HG02973 (cell line): ENCODE measurements around the gene RABGAP1L.

Experiments used
- ATAC-seq: cut with Tn5 transposase; IDR thresholded peaks from one replicate; pipeline ENCODE4 v1.9.1; 2021; ENCODE audit warnings: moderate library complexity; ENCODE audit not compliant: unreplicated experiment

Gene RABGAP1L

GRCh38 chr1:174194461-174194860 lies 35.1 kb downstream of the RABGAP1L start:
- no peak for ATAC-seq

GRCh38 chr1:174197088-174197487 lies 37.8 kb downstream of the RABGAP1L start:
- no peak for ATAC-seq

- ATAC-seq = no peak
Observed at GRCh38 chr1:174197547-174197946, 38.2 kb downstream of the RABGAP1L start.

- no peak for ATAC-seq
Observed at GRCh38 chr1:174198202-174198601, 38.9 kb downstream of the RABGAP1L start.

GRCh38 chr1:174200746-174201145 lies 41.4 kb downstream of the RABGAP1L start:
- ATAC-seq = no peak

- ATAC-seq = no peak
Observed at GRCh38 chr1:174204697-174205308, 45.5 kb downstream of the RABGAP1L start.

GRCh38 chr1:174206148-174206836 lies 47.0 kb downstream of the RABGAP1L start:
- no peak for ATAC-seq

- ATAC-seq = peak; percentile 86
Observed at GRCh38 chr1:174209347-174210187, 50.2 kb downstream of the RABGAP1L start.

GRCh38 chr1:174211486-174211885 lies 52.2 kb downstream of the RABGAP1L start:
- no peak for ATAC-seq

GRCh38 chr1:174215766-174216165 lies 56.4 kb downstream of the RABGAP1L start:
- no peak for ATAC-seq

GRCh38 chr1:174217248-174217647 lies 57.9 kb downstream of the RABGAP1L start:
- ATAC-seq = no peak

GRCh38 chr1:174217787-174218574 lies 58.7 kb downstream of the RABGAP1L start:
- peak; percentile 47 for ATAC-seq

- no peak for ATAC-seq
Observed at GRCh38 chr1:174218983-174219382, 59.7 kb downstream of the RABGAP1L start.

- ATAC-seq = no peak
Observed at GRCh38 chr1:174219606-174220370, 60.5 kb downstream of the RABGAP1L start.

- ATAC-seq = no peak
Observed at GRCh38 chr1:174221681-174222080, 62.4 kb downstream of the RABGAP1L start.

GRCh38 chr1:174222166-174222949 lies 63.0 kb downstream of the RABGAP1L start:
- ATAC-seq = no peak

GRCh38 chr1:174224641-174225040 lies 65.3 kb downstream of the RABGAP1L start:
- ATAC-seq = no peak

GRCh38 chr1:174225499-174226204 lies 66.3 kb downstream of the RABGAP1L start:
- peak; percentile 72 for ATAC-seq

GRCh38 chr1:174230399-174230798 lies 71.1 kb downstream of the RABGAP1L start:
- no peak for ATAC-seq
